ENCODE results near the gene LMBR1L. TPM values are rescaled to one million over a fixed set of nuclear protein-coding genes. Genes with fewer than 3 reads are reported as not detected.

The LMBR1L gene
- total RNA-seq, 1 experiment from 2014 or later, result 78.2 TPM

DNA sequence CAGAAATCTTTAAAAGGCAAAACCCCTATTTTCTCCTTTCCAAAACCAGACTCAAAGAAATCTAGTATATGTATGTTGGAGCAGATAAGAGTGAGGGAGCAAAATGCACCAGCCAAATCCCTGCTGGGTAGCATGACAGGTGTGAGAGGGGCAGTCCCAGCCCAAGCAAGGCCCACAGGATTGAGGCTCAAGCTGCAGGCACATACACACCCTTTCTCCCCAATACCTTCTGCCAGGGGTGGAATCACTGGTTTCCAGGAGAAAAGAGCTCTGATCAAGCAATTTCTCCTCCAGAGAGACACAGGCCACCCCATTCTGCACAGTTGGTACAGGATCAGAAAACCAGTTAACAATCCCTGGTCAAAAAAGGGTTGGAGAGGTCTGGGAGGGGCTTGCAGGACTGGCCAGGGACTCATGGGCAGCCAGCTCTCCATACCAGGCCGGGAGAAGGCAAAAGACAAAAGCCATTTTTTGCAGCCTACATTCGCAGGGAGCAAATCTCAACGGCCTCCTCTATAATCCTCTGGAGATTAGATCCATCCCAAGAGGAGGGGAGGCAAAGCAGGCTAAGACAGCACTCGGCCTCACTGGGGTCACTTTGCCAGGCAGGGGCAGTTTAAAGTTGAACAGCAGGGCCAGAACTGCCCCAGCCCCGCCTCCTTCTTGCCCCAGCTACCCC lies 52.1 kb downstream of the LMBR1L start:
- peaks cover 23% of the 10 kb centered on the region for H3K36me3 Mint-ChIP-seq
- ATAC-seq, result no peak
- H3K9me3 Mint-ChIP-seq, result no peaks in the 10 kb centered on the region
- no peak for DNase-seq (ENCODE audit: low spot score)
- peak overlapping the region; percentile 96 for H3K4me3 Mint-ChIP-seq
- TF ChIP-seq MXD4 (CRISPR knock-in tag; IDR thresholded peaks at IDR 0.05; ENCODE audit: borderline replicate concordance), result no peak
- TF ChIP-seq, protein P1, sequence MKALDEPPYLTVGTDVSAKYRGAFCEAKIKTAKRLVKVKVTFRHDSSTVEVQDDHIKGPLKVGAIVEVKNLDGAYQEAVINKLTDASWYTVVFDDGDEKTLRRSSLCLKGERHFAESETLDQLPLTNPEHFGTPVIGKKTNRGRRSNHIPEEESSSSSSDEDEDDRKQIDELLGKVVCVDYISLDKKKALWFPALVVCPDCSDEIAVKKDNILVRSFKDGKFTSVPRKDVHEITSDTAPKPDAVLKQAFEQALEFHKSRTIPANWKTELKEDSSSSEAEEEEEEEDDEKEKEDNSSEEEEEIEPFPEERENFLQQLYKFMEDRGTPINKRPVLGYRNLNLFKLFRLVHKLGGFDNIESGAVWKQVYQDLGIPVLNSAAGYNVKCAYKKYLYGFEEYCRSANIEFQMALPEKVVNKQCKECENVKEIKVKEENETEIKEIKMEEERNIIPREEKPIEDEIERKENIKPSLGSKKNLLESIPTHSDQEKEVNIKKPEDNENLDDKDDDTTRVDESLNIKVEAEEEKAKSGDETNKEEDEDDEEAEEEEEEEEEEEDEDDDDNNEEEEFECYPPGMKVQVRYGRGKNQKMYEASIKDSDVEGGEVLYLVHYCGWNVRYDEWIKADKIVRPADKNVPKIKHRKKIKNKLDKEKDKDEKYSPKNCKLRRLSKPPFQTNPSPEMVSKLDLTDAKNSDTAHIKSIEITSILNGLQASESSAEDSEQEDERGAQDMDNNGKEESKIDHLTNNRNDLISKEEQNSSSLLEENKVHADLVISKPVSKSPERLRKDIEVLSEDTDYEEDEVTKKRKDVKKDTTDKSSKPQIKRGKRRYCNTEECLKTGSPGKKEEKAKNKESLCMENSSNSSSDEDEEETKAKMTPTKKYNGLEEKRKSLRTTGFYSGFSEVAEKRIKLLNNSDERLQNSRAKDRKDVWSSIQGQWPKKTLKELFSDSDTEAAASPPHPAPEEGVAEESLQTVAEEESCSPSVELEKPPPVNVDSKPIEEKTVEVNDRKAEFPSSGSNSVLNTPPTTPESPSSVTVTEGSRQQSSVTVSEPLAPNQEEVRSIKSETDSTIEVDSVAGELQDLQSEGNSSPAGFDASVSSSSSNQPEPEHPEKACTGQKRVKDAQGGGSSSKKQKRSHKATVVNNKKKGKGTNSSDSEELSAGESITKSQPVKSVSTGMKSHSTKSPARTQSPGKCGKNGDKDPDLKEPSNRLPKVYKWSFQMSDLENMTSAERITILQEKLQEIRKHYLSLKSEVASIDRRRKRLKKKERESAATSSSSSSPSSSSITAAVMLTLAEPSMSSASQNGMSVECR (CRISPR knock-in tag; IDR thresholded peaks at IDR 0.05; ENCODE audit: borderline replicate concordance), result no peak
- TF ChIP-seq, protein P2, sequence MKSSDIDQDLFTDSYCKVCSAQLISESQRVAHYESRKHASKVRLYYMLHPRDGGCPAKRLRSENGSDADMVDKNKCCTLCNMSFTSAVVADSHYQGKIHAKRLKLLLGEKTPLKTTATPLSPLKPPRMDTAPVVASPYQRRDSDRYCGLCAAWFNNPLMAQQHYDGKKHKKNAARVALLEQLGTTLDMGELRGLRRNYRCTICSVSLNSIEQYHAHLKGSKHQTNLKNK (CRISPR knock-in tag; IDR thresholded peaks at IDR 0.05), result no peak
- TF ChIP-seq ZNF263 (CRISPR knock-in tag; IDR thresholded peaks at IDR 0.05; ENCODE audit: low read depth), result no peak
- TF ChIP-seq ETV6 (CRISPR knock-in tag; IDR thresholded peaks at IDR 0.05), result no peak
- no peak for TF ChIP-seq ZNF232 (CRISPR knock-in tag; IDR thresholded peaks at IDR 0.05)
- no peak for TF ChIP-seq SOX15 (CRISPR knock-in tag; IDR thresholded peaks at IDR 0.05)
- no peak for TF ChIP-seq KAT7 (CRISPR knock-in tag; IDR thresholded peaks at IDR 0.05; ENCODE audit: borderline replicate concordance)
- TF ChIP-seq CTCF (IDR thresholded peaks at IDR 0.05), result no peak
- TF ChIP-seq, protein P3, sequence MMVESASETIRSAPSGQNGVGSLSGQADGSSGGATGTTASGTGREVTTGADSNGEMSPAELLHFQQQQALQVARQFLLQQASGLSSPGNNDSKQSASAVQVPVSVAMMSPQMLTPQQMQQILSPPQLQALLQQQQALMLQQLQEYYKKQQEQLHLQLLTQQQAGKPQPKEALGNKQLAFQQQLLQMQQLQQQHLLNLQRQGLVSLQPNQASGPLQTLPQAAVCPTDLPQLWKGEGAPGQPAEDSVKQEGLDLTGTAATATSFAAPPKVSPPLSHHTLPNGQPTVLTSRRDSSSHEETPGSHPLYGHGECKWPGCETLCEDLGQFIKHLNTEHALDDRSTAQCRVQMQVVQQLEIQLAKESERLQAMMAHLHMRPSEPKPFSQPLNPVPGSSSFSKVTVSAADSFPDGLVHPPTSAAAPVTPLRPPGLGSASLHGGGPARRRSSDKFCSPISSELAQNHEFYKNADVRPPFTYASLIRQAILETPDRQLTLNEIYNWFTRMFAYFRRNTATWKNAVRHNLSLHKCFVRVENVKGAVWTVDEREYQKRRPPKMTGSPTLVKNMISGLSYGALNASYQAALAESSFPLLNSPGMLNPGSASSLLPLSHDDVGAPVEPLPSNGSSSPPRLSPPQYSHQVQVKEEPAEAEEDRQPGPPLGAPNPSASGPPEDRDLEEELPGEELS (CRISPR knock-in tag; IDR thresholded peaks at IDR 0.05), result no peak
- TF ChIP-seq, protein P4, sequence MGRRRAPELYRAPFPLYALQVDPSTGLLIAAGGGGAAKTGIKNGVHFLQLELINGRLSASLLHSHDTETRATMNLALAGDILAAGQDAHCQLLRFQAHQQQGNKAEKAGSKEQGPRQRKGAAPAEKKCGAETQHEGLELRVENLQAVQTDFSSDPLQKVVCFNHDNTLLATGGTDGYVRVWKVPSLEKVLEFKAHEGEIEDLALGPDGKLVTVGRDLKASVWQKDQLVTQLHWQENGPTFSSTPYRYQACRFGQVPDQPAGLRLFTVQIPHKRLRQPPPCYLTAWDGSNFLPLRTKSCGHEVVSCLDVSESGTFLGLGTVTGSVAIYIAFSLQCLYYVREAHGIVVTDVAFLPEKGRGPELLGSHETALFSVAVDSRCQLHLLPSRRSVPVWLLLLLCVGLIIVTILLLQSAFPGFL (CRISPR knock-in tag; IDR thresholded peaks at IDR 0.05; ENCODE audit: borderline replicate concordance), result no peak
- no peak for TF ChIP-seq GRHL2 (CRISPR knock-in tag; IDR thresholded peaks at IDR 0.05; ENCODE audit: insufficient replicate concordance, severe bottlenecking)
- no peak for TF ChIP-seq ELF4 (CRISPR knock-in tag; IDR thresholded peaks at IDR 0.05; ENCODE audit: low read depth)
- ChIA-PET CTCF (interaction anchor here (0.7 to 3.2 kb wide), 10 partner anchors 10 to 273 kb away, joined by 3 to 23 read pairs (median 4); no protein-coding TSS in a partner anchor), POLR2A (interaction anchor here (0.9 kb wide), 1 partner anchor 130 kb away, joined by 3 read pairs; no protein-coding TSS in a partner anchor)
- H3K27ac Mint-ChIP-seq, result peak overlapping the region; percentile 74; the same call in 1 of the 2 replicates
- H3K27me3 Mint-ChIP-seq (ENCODE audit: low read depth), result no peaks in the 10 kb centered on the region
- peaks cover 43% of the 10 kb centered on the region for H3K4me1 Mint-ChIP-seq

GRCh38 chr12:49057888-49058287 lies 52.8 kb downstream of the LMBR1L start:
- Mint-ChIP-seq H3K9me3 (no peaks in the 10 kb centered on the region), H3K27me3 (ENCODE audit: low read depth) (no peaks in the 10 kb centered on the region), H3K27ac (peak overlapping the region; percentile 74; the same call in 1 of the 2 replicates), H3K4me1 (peaks cover 43% of the 10 kb centered on the region), H3K36me3 (peaks cover 29% of the 10 kb centered on the region), H3K4me3 (peak overlapping the region; percentile 96)
- DNase-seq (ENCODE audit: low spot score), result no peak
- POLR2A ChIA-PET, result interaction anchor here (0.9 kb wide), 1 partner anchor 130 kb away, joined by 3 read pairs; no protein-coding TSS in a partner anchor
- TF ChIP-seq, protein P5, sequence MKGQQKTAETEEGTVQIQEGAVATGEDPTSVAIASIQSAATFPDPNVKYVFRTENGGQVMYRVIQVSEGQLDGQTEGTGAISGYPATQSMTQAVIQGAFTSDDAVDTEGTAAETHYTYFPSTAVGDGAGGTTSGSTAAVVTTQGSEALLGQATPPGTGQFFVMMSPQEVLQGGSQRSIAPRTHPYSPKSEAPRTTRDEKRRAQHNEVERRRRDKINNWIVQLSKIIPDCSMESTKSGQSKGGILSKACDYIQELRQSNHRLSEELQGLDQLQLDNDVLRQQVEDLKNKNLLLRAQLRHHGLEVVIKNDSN (CRISPR knock-in tag; IDR thresholded peaks at IDR 0.05), result no peak
- no peak for TF ChIP-seq ZNF138 (CRISPR knock-in tag; conservative IDR thresholded peaks at IDR 0.05)
- no peak for TF ChIP-seq SOX15 (CRISPR knock-in tag; IDR thresholded peaks at IDR 0.05)
- no peak for TF ChIP-seq MYBL2 (CRISPR knock-in tag; IDR thresholded peaks at IDR 0.05)
- no peak for TF ChIP-seq ZNF263 (CRISPR knock-in tag; IDR thresholded peaks at IDR 0.05; ENCODE audit: low read depth)
- TF ChIP-seq FOXK1 (CRISPR knock-in tag; IDR thresholded peaks at IDR 0.05), result no peak
- no peak for TF ChIP-seq TCF7 (CRISPR knock-in tag; IDR thresholded peaks at IDR 0.05; ENCODE audit: low read depth)
- TF ChIP-seq AFF4 (CRISPR knock-in tag; IDR thresholded peaks at IDR 0.05; ENCODE audit: borderline replicate concordance), result no peak
- no peak for ATAC-seq
- CTCF ChIA-PET, result interaction anchor here (0.7 to 3.2 kb wide), 7 partner anchors 10 to 273 kb away, joined by 3 to 23 read pairs (median 5); no protein-coding TSS in a partner anchor
